Adipocyte (in vitro differentiated cells): ENCODE results near the gene AGER.
"Not testable (repeated sequence)": the region's sequence is repeated elsewhere in the genome, so short reads cannot be mapped to it uniquely, and the experiment has no call there.

Experiments used
- DNase-seq: peaks from one replicate; pipeline ENCODE4 v3.0.0-alpha.2; 2015; ENCODE audit warnings: low read depth
- H3K27me3 ChIP-seq: replicated peaks from 2 replicates; pipeline ENCODE4 v1.7.0; 2013; ENCODE audit warnings: mild to moderate bottlenecking, low read length, moderate library complexity; ENCODE audit not compliant: control insufficient read depth, insufficient read depth
- H3K36me3 ChIP-seq: 2 replicates; pipeline ENCODE4 v1.7.0; 2013; ENCODE audit warnings: low read length, mild to moderate bottlenecking, moderate library complexity; ENCODE audit not compliant: control insufficient read depth, insufficient read depth, severe bottlenecking
- H3K4me1 ChIP-seq: 2 replicates; pipeline ENCODE4 v1.7.0; 2013; ENCODE audit warnings: mild to moderate bottlenecking, low read length, moderate library complexity; ENCODE audit not compliant: control insufficient read depth, insufficient read depth
- H3K4me3 ChIP-seq: 2 replicates; pipeline ENCODE4 v1.7.0; 2013; ENCODE audit warnings: mild to moderate bottlenecking, low read length, moderate library complexity
- H3K9ac ChIP-seq: 2 replicates; pipeline ENCODE4 v1.7.0; 2013; ENCODE audit warnings: mild to moderate bottlenecking, low read length, moderate library complexity
- H3K9me3 ChIP-seq: 2 replicates; pipeline ENCODE4 v1.7.0; 2013; ENCODE audit warnings: mild to moderate bottlenecking, low read length, moderate library complexity; ENCODE audit not compliant: control insufficient read depth

Gene AGER

DNA sequence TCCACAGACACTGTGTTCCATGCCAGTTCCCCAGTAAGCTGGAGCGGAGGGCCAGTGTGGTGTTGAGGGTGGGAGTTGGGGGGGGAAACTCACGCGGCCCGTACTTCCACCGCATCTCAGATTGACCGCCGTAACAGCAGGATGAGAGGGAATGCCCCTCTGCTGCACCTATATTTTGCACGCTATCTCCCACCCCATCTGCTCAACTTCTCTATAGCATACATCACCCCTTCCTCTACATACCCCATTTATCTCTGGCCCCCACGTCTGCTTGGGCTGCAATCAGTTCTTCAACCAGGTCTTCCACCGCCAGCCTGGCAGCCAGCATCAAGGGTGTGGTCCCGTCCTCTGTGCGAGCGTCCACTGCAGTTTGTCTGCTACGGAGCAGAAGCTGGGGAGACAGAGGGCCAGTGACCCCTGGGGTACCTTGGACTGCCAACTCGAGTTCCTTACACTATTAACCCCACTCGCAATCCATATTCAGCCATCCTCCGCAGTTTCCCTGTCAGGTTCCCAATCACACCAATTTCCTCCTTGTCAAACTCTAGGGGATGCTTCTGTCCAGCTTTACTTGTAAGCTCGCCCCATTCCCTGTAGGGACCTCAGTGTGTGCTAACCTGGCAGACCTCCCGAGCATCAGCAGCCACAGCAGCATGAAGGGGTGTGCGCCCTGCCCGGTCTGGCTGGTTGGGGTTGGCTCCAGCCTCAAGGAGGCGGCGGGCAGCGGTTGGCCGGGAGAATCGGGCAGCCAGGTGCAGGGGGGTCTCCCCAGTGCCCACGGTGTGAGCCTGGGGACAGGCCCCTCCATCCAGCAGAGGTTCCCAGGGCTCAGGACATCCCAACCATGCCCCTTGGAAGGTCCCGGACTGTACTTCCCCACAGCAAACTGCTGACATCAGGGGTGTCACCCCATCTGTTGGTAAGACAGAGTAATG, 12.9 kb upstream of the AGER start:
- peak; percentile 16 for DNase-seq
- peaks cover 23% of the 10 kb centered on the region for H3K4me1 ChIP-seq
- no peaks in the 10 kb centered on the region for H3K36me3 ChIP-seq
- no peaks in the 10 kb centered on the region for H3K9me3 ChIP-seq
- H3K9ac ChIP-seq: peak overlapping the region; percentile 97
- H3K27me3 ChIP-seq: peaks cover 6% of the 10 kb centered on the region
- peak overlapping the region; percentile 99 for H3K4me3 ChIP-seq

DNA sequence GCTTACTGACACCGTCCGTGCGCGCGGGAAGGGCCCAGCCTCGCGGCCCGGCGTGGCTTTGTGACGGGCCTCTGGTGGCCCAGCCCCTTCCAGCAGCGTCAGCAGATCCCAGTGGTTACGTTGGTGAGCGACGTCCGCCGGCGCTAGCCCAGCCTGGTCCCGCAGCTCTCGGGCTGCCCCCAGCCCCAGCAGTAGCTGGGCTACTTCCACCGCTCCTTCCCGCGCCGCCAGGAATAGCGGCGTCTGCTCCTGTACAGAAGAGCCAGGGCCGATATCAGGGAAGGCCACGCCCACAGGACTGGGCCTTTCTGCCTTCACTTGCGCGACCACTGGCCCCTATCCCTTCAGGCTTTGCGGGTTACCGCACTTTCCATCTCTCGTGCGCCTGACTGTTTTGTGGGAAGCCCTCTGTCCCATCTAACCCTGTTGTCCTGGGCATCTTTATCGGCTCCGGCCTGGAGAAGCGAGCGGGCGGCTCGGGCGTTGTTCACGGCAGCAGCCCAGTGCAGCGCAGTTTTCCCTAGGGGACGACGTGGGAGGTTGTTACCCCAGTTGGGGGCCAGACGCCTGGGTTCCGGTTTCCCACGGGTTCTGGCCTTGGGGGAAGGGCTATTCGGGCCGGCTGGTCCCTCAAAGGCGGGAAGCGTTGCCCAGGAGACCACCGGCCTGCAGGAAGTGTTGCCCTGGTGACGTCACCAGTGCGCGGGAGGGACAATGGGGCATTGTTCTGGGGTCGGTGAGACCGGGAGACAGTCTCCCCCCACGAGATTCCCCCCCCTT, 12.0 kb upstream of the AGER start:
- H3K27me3 ChIP-seq: no peaks in the 10 kb centered on the region
- DNase-seq: peak; percentile 82
- no peaks in the 10 kb centered on the region for H3K9me3 ChIP-seq
- peaks cover 23% of the 10 kb centered on the region for H3K4me1 ChIP-seq
- peak overlapping the region; percentile 97 for H3K9ac ChIP-seq
- peak overlapping the region; percentile 99 for H3K4me3 ChIP-seq
- no peaks in the 10 kb centered on the region for H3K36me3 ChIP-seq

GRCh38 chr6:32195652-32195901, 11.5 kb upstream of the AGER start:
- Histone ChIP-seq H3K9ac (peak overlapping the region; percentile 97), H3K4me1 (peaks cover 23% of the 10 kb centered on the region), H3K4me3 (peak overlapping the region; percentile 99), H3K36me3 (no peaks in the 10 kb centered on the region), H3K9me3 (no peaks in the 10 kb centered on the region), H3K27me3 (no peaks in the 10 kb centered on the region)
- peak; percentile 100 for DNase-seq

- Histone ChIP-seq H3K9me3 (no peaks in the 10 kb centered on the region), H3K4me1 (peaks cover 23% of the 10 kb centered on the region), H3K4me3 (peak overlapping the region; percentile 80), H3K36me3 (no peaks in the 10 kb centered on the region), H3K27me3 (no peaks in the 10 kb centered on the region), H3K9ac (peak overlapping the region; percentile 92)
- peak; percentile 81 for DNase-seq
These were observed 11.0 kb upstream of the AGER start for GRCh38 chr6:32194825-32195651.

DNA sequence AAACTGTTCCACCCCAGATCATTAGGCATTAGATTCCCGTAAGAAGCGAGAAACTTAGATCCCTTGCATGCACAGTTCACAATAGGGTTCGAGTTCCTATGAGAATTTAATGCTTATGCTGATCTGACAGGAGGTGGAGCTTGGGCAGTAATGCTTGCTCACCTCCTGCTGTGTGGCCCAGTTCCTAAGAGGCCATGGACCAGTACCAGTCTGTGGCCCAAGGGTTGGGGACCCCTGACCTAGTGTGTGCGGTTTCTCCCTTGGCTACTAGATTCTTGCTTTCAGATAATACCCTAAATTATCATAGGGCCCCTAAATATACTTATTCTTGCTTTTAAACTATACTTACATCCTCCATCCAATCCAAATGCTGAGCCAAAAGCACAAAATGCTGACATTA, 10.3 kb upstream of the AGER start:
- peaks cover 20% of the 10 kb centered on the region for H3K4me1 ChIP-seq
- no peak overlapping the region for H3K4me3 ChIP-seq
- H3K27me3 ChIP-seq: no peaks in the 10 kb centered on the region
- peak overlapping the region; percentile 92 for H3K9ac ChIP-seq
- H3K9me3 ChIP-seq: no peaks in the 10 kb centered on the region
- no peak for DNase-seq
- H3K36me3 ChIP-seq: no peaks in the 10 kb centered on the region

DNA sequence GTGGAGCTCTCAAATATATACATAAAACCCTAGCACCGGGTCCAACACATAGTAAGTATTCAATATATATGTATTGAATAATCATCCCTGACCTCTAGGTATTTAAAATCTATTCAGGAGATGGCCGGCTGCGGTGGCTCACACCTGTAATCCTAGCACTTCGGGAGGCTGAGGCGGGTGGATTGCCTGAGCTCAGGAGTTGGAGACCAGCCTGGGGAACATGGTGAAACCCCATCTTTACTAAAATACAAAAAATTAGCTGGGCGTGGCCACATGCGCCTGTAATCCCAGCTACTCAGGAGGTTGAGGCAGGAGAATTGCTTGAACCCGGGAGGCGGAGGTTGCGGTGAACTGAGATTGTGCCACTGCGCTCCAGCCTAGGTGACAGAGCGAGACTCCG, 9.0 kb upstream of the AGER start:
- DNase-seq, H3K4me3 ChIP-seq, H3K36me3 ChIP-seq, H3K27me3 ChIP-seq, H3K9me3 ChIP-seq: not testable (repeated sequence)
- Histone ChIP-seq H3K9ac (peak overlapping the region; percentile 46), H3K4me1 (peaks cover 30% of the 10 kb centered on the region)

DNA sequence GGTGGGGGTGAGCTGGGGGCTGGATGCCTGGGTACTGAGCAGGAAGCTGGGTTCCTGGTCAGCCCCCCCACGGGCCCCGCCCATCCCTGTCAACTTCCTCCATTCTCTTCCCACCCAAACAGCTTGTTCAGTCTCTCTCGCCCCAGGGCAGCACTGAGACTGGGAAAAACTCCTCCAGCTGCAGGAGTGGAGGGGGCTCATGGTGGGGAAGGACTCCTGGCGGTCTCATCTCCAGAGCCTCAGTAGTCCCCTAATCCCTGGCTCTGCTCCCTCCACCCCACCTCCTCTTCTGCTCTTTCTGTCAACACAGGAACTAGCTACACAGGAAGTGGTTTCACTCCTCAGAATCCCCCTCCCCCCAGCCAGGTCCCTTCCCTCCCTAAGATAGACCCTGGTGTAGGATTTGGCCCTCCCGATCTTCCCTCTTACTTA, 8.6 kb upstream of the AGER start, which contains the start of gene GPSM3:
GPSM3 (minus strand) TSS at position 36 of the 432 bp plus-strand sequence. CDS start 130 bp downstream, outside the sequence.
- H3K9me3 ChIP-seq: no peaks in the 10 kb centered on the region
- DNase-seq: no peak
- H3K36me3 ChIP-seq: peaks cover 5% of the 10 kb centered on the region
- no peak within 1 kb of the TSS for H3K4me3 ChIP-seq
- peak within 1 kb of the TSS; percentile 46 for H3K9ac ChIP-seq
- H3K4me1 ChIP-seq: peaks cover 32% of the 10 kb centered on the region
- no peaks in the 10 kb centered on the region for H3K27me3 ChIP-seq

DNA sequence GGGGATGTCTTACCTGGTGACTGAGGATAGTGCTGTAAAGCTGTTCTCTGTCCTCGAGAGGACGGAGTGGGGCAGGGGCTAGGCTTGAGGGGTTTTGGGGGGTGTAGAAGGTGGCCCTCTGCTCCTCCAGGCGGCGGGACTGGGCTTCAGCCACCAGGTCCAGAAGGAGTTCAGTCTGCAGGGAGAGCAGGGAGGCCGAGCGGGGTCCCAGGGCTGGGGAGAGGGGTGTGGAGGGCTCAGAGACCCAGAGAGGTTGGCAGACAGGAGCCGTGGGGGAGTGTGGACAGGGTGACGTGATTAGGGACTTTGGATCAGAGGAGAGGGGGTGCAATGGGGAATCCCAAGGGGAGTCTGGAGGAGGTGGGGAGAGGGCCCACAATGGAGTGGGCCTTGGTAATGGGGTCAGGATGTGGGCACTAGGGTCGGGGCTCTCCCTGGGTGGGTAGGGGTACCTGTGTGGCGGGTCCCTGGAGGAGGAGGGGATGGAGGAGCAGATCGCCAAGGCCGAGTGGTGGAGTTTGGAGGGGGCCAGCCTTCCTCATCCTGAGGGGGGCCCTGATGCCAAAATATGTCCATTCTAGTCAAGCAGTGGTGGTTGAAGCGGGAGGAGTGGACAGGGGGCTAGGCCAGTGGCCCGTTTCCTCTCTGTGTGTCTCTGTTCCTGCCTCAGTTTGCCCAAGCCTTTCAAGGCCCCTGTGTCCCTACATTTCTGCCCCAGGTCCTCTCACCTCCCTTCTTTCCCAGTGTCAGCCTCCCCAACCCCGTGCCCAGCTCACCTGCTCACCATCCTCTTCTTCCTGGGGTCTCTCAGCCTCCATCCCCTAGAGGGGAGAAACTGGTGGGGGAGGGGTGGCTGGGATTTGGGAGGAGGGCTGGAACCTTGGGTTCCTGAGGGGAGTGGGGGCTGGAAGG, 7.9 kb upstream of the AGER start:
- no peaks in the 10 kb centered on the region for H3K9me3 ChIP-seq
- no peak overlapping the region for H3K9ac ChIP-seq
- H3K36me3 ChIP-seq: peaks cover 12% of the 10 kb centered on the region
- H3K4me1 ChIP-seq: peaks cover 28% of the 10 kb centered on the region
- H3K27me3 ChIP-seq: no peaks in the 10 kb centered on the region
- no peak for DNase-seq
- no peak overlapping the region for H3K4me3 ChIP-seq

- H3K27me3 ChIP-seq: no peaks in the 10 kb centered on the region
- H3K9me3 ChIP-seq: no peaks in the 10 kb centered on the region
- H3K36me3 ChIP-seq: peaks cover 21% of the 10 kb centered on the region
- DNase-seq: no peak
- peak overlapping the region; percentile 94 for H3K9ac ChIP-seq
- peaks cover 22% of the 10 kb centered on the region for H3K4me1 ChIP-seq
- peak overlapping the region; percentile 90 for H3K4me3 ChIP-seq
These were observed 7.0 kb upstream of the AGER start for GRCh38 chr6:32190911-32191677.
